ENCODE data around the gene DTWD1. TPM values are rescaled to one million over a fixed set of nuclear protein-coding genes. Genes with fewer than 3 reads are reported as not detected.
A peak's percentile ranks its signal among the peaks of the same experiment; 100 is the strongest.

The DTWD1 gene
- total and polyA plus RNA-seq, 9 of the 15 experiments (the other 6 are each of a cell fraction or from before 2014, with no cell fraction given), result 23.1 to 76.4 (median 36.5) TPM

GRCh38 chr15:49620658-49621368 is at the start of gene DTWD1, which contains the start of gene FAM227B (continued):
- no peak for TF ChIP-seq PBX2 (CRISPR knock-in tag; IDR thresholded peaks at IDR 0.05; ENCODE audit: low read depth)
- peak; percentile 69 for TF ChIP-seq PBX2 (tag; conservative IDR thresholded peaks at IDR 0.05; ENCODE audit: low read depth)
- no peak for TF ChIP-seq PRMT5 (CRISPR knock-in tag; IDR thresholded peaks at IDR 0.05)
- TF ChIP-seq ERF (CRISPR knock-in tag; IDR thresholded peaks at IDR 0.05), result 0 out of 2 replicates have a peak, but pooled peaks have one; percentile 65
- no peak; the same call in 1 of the 2 replicates for TF ChIP-seq ZBTB1 (CRISPR knock-in tag; IDR thresholded peaks at IDR 0.05; ENCODE audit: borderline replicate concordance, low read depth)
- TF ChIP-seq, protein P1, sequence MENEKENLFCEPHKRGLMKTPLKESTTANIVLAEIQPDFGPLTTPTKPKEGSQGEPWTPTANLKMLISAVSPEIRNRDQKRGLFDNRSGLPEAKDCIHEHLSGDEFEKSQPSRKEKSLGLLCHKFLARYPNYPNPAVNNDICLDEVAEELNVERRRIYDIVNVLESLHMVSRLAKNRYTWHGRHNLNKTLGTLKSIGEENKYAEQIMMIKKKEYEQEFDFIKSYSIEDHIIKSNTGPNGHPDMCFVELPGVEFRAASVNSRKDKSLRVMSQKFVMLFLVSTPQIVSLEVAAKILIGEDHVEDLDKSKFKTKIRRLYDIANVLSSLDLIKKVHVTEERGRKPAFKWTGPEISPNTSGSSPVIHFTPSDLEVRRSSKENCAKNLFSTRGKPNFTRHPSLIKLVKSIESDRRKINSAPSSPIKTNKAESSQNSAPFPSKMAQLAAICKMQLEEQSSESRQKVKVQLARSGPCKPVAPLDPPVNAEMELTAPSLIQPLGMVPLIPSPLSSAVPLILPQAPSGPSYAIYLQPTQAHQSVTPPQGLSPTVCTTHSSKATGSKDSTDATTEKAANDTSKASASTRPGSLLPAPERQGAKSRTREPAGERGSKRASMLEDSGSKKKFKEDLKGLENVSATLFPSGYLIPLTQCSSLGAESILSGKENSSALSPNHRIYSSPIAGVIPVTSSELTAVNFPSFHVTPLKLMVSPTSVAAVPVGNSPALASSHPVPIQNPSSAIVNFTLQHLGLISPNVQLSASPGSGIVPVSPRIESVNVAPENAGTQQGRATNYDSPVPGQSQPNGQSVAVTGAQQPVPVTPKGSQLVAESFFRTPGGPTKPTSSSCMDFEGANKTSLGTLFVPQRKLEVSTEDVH (IDR thresholded peaks at IDR 0.05; ENCODE audit: low read depth, partially characterized antibody), result peak; percentile 47
- TF ChIP-seq KDM2B (CRISPR knock-in tag; IDR thresholded peaks at IDR 0.05), result peak; percentile 94; the same call in 1 of the 2 replicates
- peak; percentile 96 for TF ChIP-seq L3MBTL2 (IDR thresholded peaks at IDR 0.05)
- TF ChIP-seq NR2C2 (CRISPR knock-in tag; IDR thresholded peaks at IDR 0.05), result no peak
- peak; percentile 65; the same call in 1 of the 2 replicates for TF ChIP-seq NR2C2 (tag; IDR thresholded peaks at IDR 0.05)
- peak; percentile 96 for TF ChIP-seq KDM5B (IDR thresholded peaks at IDR 0.05; ENCODE audit: insufficient replicate concordance, low read depth, low read length)
- no peak for TF ChIP-seq BACH1 (tag; IDR thresholded peaks at IDR 0.05)
- no peak for TF ChIP-seq U2AF1 (optimal IDR thresholded peaks at IDR 0.05; ENCODE audit: low read depth, low read length)
- TF ChIP-seq, protein P2, sequence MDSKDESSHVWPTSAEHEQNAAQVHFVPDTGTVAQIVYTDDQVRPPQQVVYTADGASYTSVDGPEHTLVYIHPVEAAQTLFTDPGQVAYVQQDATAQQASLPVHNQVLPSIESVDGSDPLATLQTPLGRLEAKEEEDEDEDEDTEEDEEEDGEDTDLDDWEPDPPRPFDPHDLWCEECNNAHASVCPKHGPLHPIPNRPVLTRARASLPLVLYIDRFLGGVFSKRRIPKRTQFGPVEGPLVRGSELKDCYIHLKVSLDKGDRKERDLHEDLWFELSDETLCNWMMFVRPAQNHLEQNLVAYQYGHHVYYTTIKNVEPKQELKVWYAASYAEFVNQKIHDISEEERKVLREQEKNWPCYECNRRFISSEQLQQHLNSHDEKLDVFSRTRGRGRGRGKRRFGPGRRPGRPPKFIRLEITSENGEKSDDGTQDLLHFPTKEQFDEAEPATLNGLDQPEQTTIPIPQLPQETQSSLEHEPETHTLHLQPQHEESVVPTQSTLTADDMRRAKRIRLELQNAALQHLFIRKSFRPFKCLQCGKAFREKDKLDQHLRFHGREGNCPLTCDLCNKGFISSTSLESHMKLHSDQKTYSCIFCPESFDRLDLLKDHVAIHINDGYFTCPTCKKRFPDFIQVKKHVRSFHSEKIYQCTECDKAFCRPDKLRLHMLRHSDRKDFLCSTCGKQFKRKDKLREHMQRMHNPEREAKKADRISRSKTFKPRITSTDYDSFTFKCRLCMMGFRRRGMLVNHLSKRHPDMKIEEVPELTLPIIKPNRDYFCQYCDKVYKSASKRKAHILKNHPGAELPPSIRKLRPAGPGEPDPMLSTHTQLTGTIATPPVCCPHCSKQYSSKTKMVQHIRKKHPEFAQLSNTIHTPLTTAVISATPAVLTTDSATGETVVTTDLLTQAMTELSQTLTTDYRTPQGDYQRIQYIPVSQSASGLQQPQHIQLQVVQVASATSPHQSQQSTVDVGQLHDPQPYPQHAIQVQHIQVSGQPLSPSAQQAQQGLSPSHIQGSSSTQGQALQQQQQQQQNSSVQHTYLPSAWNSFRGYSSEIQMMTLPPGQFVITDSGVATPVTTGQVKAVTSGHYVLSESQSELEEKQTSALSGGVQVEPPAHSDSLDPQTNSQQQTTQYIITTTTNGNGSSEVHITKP (IDR thresholded peaks at IDR 0.05; ENCODE audit: partially characterized antibody), result peak; percentile 49
- 0 out of 2 replicates have a peak, but pooled peaks have one; percentile 71 for TF ChIP-seq ZFP91 (CRISPR knock-in tag; IDR thresholded peaks at IDR 0.05)
- TF ChIP-seq NCOR1 (IDR thresholded peaks at IDR 0.05), result peak; percentile 33; the same call in 1 of the 2 replicates
